HEK293 (cell line): ENCODE measurements around the gene CSF1.

Experiments used
- BCL11B ChIP-seq: fragments of 450-650 bp; formaldehyde crosslinking; IDR thresholded peaks from 2 replicates; pipeline ENCODE4 v1.5.1; 2016; ENCODE audit warnings: low read depth, missing biosample characterization, missing genetic modification characterization
- FEZF1 ChIP-seq: fragments of 450-650 bp; formaldehyde crosslinking; IDR thresholded peaks from 2 replicates; pipeline ENCODE4 v1.5.1; 2016; ENCODE audit warnings: missing biosample characterization, missing genetic modification characterization
- KLF10 ChIP-seq: fragments of 450-650 bp; IDR thresholded peaks from 2 replicates; pipeline ENCODE4 v1.5.1; 2018; ENCODE audit warnings: missing biosample characterization, mild to moderate bottlenecking, missing genetic modification characterization
- KLF16 ChIP-seq: fragments of 450-650 bp; formaldehyde crosslinking; IDR thresholded peaks from 2 replicates; pipeline ENCODE4 v1.5.1; 2017; ENCODE audit warnings: missing biosample characterization, missing genetic modification characterization
- MEIS1 ChIP-seq: sonication (generic); formaldehyde crosslinking; IDR thresholded peaks from 2 replicates; pipeline ENCODE4 v1.8.1; 2022; ENCODE audit warnings: missing genetic modification reagents, mild to moderate bottlenecking, borderline replicate concordance
- SETDB1 ChIP-seq: IDR thresholded peaks from one replicate; pipeline ENCODE4 v1.6.1; 2017; ENCODE audit warnings: mild to moderate bottlenecking, low read length, moderate library complexity, mixed read lengths; ENCODE audit not compliant: insufficient read length
- TRIM28 ChIP-seq: IDR thresholded peaks from 2 replicates; pipeline ENCODE4 v1.6.1; 2011; ENCODE audit warnings: low read length, control low read depth, borderline replicate concordance
- ZBTB48 ChIP-seq: fragments of 450-650 bp; formaldehyde crosslinking; IDR thresholded peaks from 2 replicates; pipeline ENCODE4 v1.5.1; 2016; ENCODE audit warnings: missing biosample characterization, missing genetic modification characterization
- ZBTB6 ChIP-seq: fragments of 450-650 bp; formaldehyde crosslinking; IDR thresholded peaks from 2 replicates; pipeline ENCODE4 v1.5.1; 2017; ENCODE audit warnings: missing biosample characterization, missing genetic modification characterization
- ZBTB7A ChIP-seq: fragments of 450-650 bp; formaldehyde crosslinking; IDR thresholded peaks from 2 replicates; pipeline ENCODE4 v1.5.1; 2016; ENCODE audit warnings: low read depth, missing biosample characterization, missing genetic modification characterization
- ZFP3 ChIP-seq: fragments of 450-650 bp; formaldehyde crosslinking; IDR thresholded peaks from 2 replicates; pipeline ENCODE4 v1.5.1; 2016; ENCODE audit warnings: low read depth, missing biosample characterization, missing genetic modification characterization
- ZNF10 ChIP-seq: fragments of 450-650 bp; formaldehyde crosslinking; IDR thresholded peaks from 2 replicates; pipeline ENCODE4 v1.5.1; 2017; ENCODE audit warnings: missing biosample characterization, missing genetic modification characterization
- ZNF221 ChIP-seq: fragments of 450-650 bp; formaldehyde crosslinking; IDR thresholded peaks from 2 replicates; pipeline ENCODE4 v1.5.1; 2017; ENCODE audit warnings: missing biosample characterization, missing genetic modification characterization, borderline replicate concordance
- ZNF24 ChIP-seq: fragments of 450-650 bp; formaldehyde crosslinking; IDR thresholded peaks from 2 replicates; pipeline ENCODE4 v1.5.1; 2016; ENCODE audit warnings: missing biosample characterization, missing genetic modification characterization
- ZNF341 ChIP-seq: fragments of 450-650 bp; formaldehyde crosslinking; IDR thresholded peaks from 2 replicates; pipeline ENCODE4; 2016; ENCODE audit warnings: low read depth, missing biosample characterization, missing genetic modification characterization
- ZNF354C ChIP-seq: fragments of 450-650 bp; formaldehyde crosslinking; IDR thresholded peaks from 2 replicates; pipeline ENCODE4 v1.5.1; 2016; ENCODE audit warnings: missing biosample characterization, missing genetic modification characterization, low read depth, borderline replicate concordance
- ZNF394 ChIP-seq: fragments of 450-650 bp; formaldehyde crosslinking; IDR thresholded peaks from 2 replicates; pipeline ENCODE4 v1.5.1; 2016; ENCODE audit warnings: missing biosample characterization, missing genetic modification characterization, mild to moderate bottlenecking, moderate library complexity, borderline replicate concordance
- ZNF404 ChIP-seq: fragments of 450-650 bp; formaldehyde crosslinking; IDR thresholded peaks from 2 replicates; pipeline ENCODE4 v1.5.1; 2017; ENCODE audit warnings: missing biosample characterization, missing genetic modification characterization
- ZNF426 ChIP-seq: fragments of 450-650 bp; formaldehyde crosslinking; IDR thresholded peaks from 2 replicates; pipeline ENCODE4 v1.5.1; 2017; ENCODE audit warnings: missing biosample characterization, missing genetic modification characterization, mild to moderate bottlenecking, inconsistent platforms, moderate library complexity
- ZNF529 ChIP-seq: fragments of 450-650 bp; formaldehyde crosslinking; IDR thresholded peaks from 2 replicates; pipeline ENCODE4 v1.5.1; 2017; ENCODE audit warnings: missing genetic modification characterization, missing biosample characterization; ENCODE audit not compliant: insufficient replicate concordance
- ZNF560 ChIP-seq: fragments of 450-650 bp; formaldehyde crosslinking; IDR thresholded peaks from 2 replicates; pipeline ENCODE4 v1.5.1; 2017; ENCODE audit warnings: missing biosample characterization, missing genetic modification characterization, borderline replicate concordance
- ZNF645 ChIP-seq: fragments of 450-650 bp; formaldehyde crosslinking; IDR thresholded peaks from 2 replicates; pipeline ENCODE4; 2016; ENCODE audit warnings: missing biosample characterization, missing genetic modification characterization
- ZNF777 ChIP-seq: fragments of 450-650 bp; formaldehyde crosslinking; IDR thresholded peaks from 2 replicates; pipeline ENCODE4 v1.5.1; 2017; ENCODE audit warnings: missing biosample characterization, missing genetic modification characterization, borderline replicate concordance
- ZSCAN16 ChIP-seq: fragments of 450-650 bp; formaldehyde crosslinking; IDR thresholded peaks from 2 replicates; pipeline ENCODE4 v1.5.1; 2016; ENCODE audit warnings: missing biosample characterization, missing genetic modification characterization
- ZXDB ChIP-seq: fragments of 450-650 bp; formaldehyde crosslinking; IDR thresholded peaks from 2 replicates; pipeline ENCODE4 v1.5.1; 2016; ENCODE audit warnings: missing biosample characterization, missing genetic modification characterization
- TF ChIP-seq, protein P1 (sequence below): fragments of 450-650 bp; formaldehyde crosslinking; IDR thresholded peaks from 2 replicates; pipeline ENCODE4 v1.5.1; 2016; ENCODE audit warnings: missing biosample characterization, missing genetic modification characterization, borderline replicate concordance
- TF ChIP-seq, protein P2 (sequence below): fragments of 450-650 bp; formaldehyde crosslinking; IDR thresholded peaks from 2 replicates; pipeline ENCODE4 v1.5.1; 2016; ENCODE audit warnings: missing biosample characterization, missing genetic modification characterization, low read depth
- TF ChIP-seq, protein P3 (sequence below): fragments of 450-650 bp; formaldehyde crosslinking; IDR thresholded peaks from 2 replicates; pipeline ENCODE4 v1.5.1; 2016; ENCODE audit warnings: missing biosample characterization, missing genetic modification characterization

CSF1 gene

GRCh38 chr1:109910123-109910962, at the start of gene CSF1 (continued):
- TF ChIP-seq ZNF394 (tag by site-specific recombination) (peak; percentile 32; the same call in 1 of the 2 replicates), SETDB1 (no peak), ZFP3 (no peak), ZNF426 (tag by site-specific recombination) (no peak), ZNF10 (tag by site-specific recombination) (no peak), MEIS1 (CRISPR knock-in tag) (no peak), ZNF24 (tag by site-specific recombination) (peak; percentile 86; the same call in 1 of the 2 replicates), ZNF354C (tag by site-specific recombination) (no peak), ZSCAN16 (tag by site-specific recombination) (no peak), ZNF221 (tag by site-specific recombination) (no peak), ZNF777 (tag by site-specific recombination) (peak; percentile 51; the same call in 1 of the 2 replicates), TRIM28 (no peak), ZNF404 (tag by site-specific recombination) (no peak), ZBTB48 (tag by site-specific recombination) (0 out of 2 replicates have a peak, but pooled peaks have one; percentile 62), FEZF1 (tag by site-specific recombination) (no peak), ZNF341 (tag by site-specific recombination) (peak; percentile 47), ZXDB (tag by site-specific recombination) (peak; percentile 70), BCL11B (tag by site-specific recombination) (0 out of 2 replicates have a peak, but pooled peaks have one; percentile 24), KLF16 (tag by site-specific recombination) (peak; percentile 84), ZBTB7A (tag by site-specific recombination) (no peak), KLF10 (tag by site-specific recombination) (no peak), ZNF560 (tag by site-specific recombination) (no peak), ZBTB6 (peak; percentile 90), ZNF645 (tag by site-specific recombination) (no peak), ZNF529 (tag by site-specific recombination) (no peak)
- TF ChIP-seq, protein P1, sequence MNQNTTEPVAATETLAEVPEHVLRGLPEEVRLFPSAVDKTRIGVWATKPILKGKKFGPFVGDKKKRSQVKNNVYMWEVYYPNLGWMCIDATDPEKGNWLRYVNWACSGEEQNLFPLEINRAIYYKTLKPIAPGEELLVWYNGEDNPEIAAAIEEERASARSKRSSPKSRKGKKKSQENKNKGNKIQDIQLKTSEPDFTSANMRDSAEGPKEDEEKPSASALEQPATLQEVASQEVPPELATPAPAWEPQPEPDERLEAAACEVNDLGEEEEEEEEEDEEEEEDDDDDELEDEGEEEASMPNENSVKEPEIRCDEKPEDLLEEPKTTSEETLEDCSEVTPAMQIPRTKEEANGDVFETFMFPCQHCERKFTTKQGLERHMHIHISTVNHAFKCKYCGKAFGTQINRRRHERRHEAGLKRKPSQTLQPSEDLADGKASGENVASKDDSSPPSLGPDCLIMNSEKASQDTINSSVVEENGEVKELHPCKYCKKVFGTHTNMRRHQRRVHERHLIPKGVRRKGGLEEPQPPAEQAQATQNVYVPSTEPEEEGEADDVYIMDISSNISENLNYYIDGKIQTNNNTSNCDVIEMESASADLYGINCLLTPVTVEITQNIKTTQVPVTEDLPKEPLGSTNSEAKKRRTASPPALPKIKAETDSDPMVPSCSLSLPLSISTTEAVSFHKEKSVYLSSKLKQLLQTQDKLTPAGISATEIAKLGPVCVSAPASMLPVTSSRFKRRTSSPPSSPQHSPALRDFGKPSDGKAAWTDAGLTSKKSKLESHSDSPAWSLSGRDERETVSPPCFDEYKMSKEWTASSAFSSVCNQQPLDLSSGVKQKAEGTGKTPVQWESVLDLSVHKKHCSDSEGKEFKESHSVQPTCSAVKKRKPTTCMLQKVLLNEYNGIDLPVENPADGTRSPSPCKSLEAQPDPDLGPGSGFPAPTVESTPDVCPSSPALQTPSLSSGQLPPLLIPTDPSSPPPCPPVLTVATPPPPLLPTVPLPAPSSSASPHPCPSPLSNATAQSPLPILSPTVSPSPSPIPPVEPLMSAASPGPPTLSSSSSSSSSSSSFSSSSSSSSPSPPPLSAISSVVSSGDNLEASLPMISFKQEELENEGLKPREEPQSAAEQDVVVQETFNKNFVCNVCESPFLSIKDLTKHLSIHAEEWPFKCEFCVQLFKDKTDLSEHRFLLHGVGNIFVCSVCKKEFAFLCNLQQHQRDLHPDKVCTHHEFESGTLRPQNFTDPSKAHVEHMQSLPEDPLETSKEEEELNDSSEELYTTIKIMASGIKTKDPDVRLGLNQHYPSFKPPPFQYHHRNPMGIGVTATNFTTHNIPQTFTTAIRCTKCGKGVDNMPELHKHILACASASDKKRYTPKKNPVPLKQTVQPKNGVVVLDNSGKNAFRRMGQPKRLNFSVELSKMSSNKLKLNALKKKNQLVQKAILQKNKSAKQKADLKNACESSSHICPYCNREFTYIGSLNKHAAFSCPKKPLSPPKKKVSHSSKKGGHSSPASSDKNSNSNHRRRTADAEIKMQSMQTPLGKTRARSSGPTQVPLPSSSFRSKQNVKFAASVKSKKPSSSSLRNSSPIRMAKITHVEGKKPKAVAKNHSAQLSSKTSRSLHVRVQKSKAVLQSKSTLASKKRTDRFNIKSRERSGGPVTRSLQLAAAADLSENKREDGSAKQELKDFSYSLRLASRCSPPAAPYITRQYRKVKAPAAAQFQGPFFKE (tag by site-specific recombination), result no peak
- TF ChIP-seq, protein P2, sequence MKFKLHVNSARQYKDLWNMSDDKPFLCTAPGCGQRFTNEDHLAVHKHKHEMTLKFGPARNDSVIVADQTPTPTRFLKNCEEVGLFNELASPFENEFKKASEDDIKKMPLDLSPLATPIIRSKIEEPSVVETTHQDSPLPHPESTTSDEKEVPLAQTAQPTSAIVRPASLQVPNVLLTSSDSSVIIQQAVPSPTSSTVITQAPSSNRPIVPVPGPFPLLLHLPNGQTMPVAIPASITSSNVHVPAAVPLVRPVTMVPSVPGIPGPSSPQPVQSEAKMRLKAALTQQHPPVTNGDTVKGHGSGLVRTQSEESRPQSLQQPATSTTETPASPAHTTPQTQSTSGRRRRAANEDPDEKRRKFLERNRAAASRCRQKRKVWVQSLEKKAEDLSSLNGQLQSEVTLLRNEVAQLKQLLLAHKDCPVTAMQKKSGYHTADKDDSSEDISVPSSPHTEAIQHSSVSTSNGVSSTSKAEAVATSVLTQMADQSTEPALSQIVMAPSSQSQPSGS (tag by site-specific recombination), result no peak
- TF ChIP-seq, protein P3, sequence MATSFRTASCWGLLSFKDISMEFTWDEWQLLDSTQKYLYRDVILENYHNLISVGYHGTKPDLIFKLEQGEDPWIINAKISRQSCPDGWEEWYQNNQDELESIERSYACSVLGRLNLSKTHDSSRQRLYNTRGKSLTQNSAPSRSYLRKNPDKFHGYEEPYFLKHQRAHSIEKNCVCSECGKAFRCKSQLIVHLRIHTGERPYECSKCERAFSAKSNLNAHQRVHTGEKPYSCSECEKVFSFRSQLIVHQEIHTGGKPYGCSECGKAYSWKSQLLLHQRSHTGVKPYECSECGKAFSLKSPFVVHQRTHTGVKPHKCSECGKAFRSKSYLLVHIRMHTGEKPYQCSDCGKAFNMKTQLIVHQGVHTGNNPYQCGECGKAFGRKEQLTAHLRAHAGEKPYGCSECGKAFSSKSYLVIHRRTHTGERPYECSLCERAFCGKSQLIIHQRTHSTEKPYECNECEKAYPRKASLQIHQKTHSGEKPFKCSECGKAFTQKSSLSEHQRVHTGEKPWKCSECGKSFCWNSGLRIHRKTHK, result no peak
